DND-41 (cell line): ENCODE measurements around the gene FMNL3.

Source experiments
- EZH2 ChIP-seq: IDR thresholded peaks from 3 replicates; pipeline ENCODE4 v1.6.1; 2012; ENCODE audit warnings: borderline replicate concordance, low read depth, mild to moderate bottlenecking, moderate library complexity, low read length, inconsistent platforms; ENCODE audit not compliant: severe bottlenecking
- TF ChIP-seq, protein P1 (sequence below): IDR thresholded peaks from 2 replicates; pipeline ENCODE4 v1.5.1; 2012; ENCODE audit warnings: borderline replicate concordance, low read length, moderate library complexity, mild to moderate bottlenecking; ENCODE audit not compliant: poor library complexity, severe bottlenecking; ENCODE audit errors: extremely low read depth

DNA sequence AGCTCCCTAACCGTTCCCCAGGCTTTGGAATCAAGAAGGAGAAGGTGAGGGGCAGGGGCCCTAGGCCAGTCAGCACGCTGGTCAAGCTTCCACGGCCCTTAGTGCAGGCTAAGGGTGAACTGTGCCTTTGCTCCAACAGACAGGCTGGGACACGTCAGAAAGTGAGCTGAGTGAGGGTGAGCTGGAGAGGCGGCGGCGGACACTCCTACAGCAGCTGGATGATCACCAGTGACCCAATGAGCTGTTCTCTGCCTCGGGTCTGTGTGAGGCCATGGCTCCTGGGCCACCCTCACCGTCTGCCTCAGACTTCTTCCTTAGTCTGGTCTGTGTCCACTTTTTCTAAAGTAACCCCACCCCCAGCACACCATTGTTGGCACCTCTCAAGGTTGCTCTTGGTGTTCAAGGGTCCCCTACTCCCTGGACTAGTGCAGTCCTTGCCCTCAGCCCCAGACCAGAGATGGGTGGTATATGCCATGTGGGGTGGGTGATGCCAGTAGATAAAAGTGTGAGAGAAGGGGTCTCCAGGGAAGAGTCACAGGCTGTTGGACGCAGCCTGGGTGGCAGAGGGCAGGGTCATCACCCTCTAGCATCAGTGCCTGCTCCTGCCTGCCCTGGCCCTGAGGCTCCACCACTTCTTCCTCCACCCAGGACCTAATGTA lies 63.1 kb downstream of the FMNL3 start:
- TF ChIP-seq, protein P1, sequence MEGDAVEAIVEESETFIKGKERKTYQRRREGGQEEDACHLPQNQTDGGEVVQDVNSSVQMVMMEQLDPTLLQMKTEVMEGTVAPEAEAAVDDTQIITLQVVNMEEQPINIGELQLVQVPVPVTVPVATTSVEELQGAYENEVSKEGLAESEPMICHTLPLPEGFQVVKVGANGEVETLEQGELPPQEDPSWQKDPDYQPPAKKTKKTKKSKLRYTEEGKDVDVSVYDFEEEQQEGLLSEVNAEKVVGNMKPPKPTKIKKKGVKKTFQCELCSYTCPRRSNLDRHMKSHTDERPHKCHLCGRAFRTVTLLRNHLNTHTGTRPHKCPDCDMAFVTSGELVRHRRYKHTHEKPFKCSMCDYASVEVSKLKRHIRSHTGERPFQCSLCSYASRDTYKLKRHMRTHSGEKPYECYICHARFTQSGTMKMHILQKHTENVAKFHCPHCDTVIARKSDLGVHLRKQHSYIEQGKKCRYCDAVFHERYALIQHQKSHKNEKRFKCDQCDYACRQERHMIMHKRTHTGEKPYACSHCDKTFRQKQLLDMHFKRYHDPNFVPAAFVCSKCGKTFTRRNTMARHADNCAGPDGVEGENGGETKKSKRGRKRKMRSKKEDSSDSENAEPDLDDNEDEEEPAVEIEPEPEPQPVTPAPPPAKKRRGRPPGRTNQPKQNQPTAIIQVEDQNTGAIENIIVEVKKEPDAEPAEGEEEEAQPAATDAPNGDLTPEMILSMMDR: no peak
- no peak for TF ChIP-seq EZH2
